ENCODE results near the gene OXNAD1. TPM values are rescaled to one million over a fixed set of nuclear protein-coding genes. Genes with fewer than 3 reads are reported as not detected.

OXNAD1 gene
- polyA plus RNA-seq, 1 of the 3 experiments (the other 2 are of a cell fraction): 6.9 TPM

- Histone ChIP-seq H3K27ac (ENCODE audit: low read depth in 2 of 2, low read length in 1 of 2) (no peak overlapping the region), H3K4me1 (ENCODE audit: control insufficient read depth in 1 of 2, insufficient read depth in 2 of 2, low read depth in 1 of 2, low read length in 1 of 2) (peaks cover 6 to 11% of the 10 kb centered on the region in 2 experiments; a peak in 2 of 4 replicates), H3K9me3 (no peaks in the 10 kb centered on the region), H3K9me2 (no peaks in the 10 kb centered on the region), H3F3A (replicated peaks; ENCODE audit: insufficient read depth) (no peaks in the 10 kb centered on the region), H2AFZ (ENCODE audit: low read depth) (no peak overlapping the region), H3K4me2 (no peak overlapping the region), H3K4me3 (ENCODE audit: low read depth in 2 of 2, low read length in 1 of 2) (no peak overlapping the region), H3K79me2 (ENCODE audit: insufficient read depth) (no peaks in the 10 kb centered on the region), H4K20me1 (ENCODE audit: insufficient read depth) (no peaks in the 10 kb centered on the region), H3K9ac (no peak overlapping the region), H3K36me3 (replicated peaks in 1 of 2; ENCODE audit: control insufficient read depth in 1 of 2, insufficient read depth in 2 of 2, low read length in 1 of 2) (no peaks in the 10 kb centered on the region), H3K27me3 (ENCODE audit: insufficient read depth) (no peaks in the 10 kb centered on the region)
- no peak for TF ChIP-seq MAX (IDR thresholded peaks at IDR 0.05; ENCODE audit: low read depth)
- no peak for TF ChIP-seq FOSL2 (IDR thresholded peaks at IDR 0.05; ENCODE audit: borderline replicate concordance, low read depth)
- TF ChIP-seq FOXM1 (IDR thresholded peaks at IDR 0.05; ENCODE audit: low read depth): no peak
- TF ChIP-seq NFIC (IDR thresholded peaks at IDR 0.05; ENCODE audit: borderline replicate concordance): no peak
- no peak for TF ChIP-seq RCOR1 (IDR thresholded peaks at IDR 0.05; ENCODE audit: low read length)
- TF ChIP-seq TAF1 (IDR thresholded peaks at IDR 0.05; ENCODE audit: borderline replicate concordance, low read depth, low read length): no peak
- TF ChIP-seq USF2 (IDR thresholded peaks at IDR 0.05; ENCODE audit: borderline replicate concordance, low read depth, low read length): no peak
- no peak for TF ChIP-seq JUND (IDR thresholded peaks at IDR 0.05)
- TF ChIP-seq MXI1 (IDR thresholded peaks at IDR 0.05; ENCODE audit: low read depth, low read length): no peak
- TF ChIP-seq RAD21 (IDR thresholded peaks at IDR 0.05; ENCODE audit: low read length): no peak
- 88% methylated on average over 5 of the region's 5 CpGs for WGBS (ENCODE audit: low lambda C conversion rate)
- CTCF ChIA-PET: interaction anchor here (1.0 kb wide), 1 partner anchor 47 kb away, joined by 3 read pairs; no protein-coding TSS in a partner anchor
- no peak for DNase-seq
- POLR2A ChIA-PET: no interaction called here
Measured at GRCh38 chr3:16241225-16241624, 23.8 kb upstream of the OXNAD1 start.

- Histone ChIP-seq H4K20me1 (ENCODE audit: insufficient read depth) (no peaks in the 10 kb centered on the region), H3K27ac (ENCODE audit: low read depth in 2 of 2, low read length in 1 of 2) (no peak overlapping the region), H3F3A (replicated peaks; ENCODE audit: insufficient read depth) (no peaks in the 10 kb centered on the region), H3K79me2 (ENCODE audit: insufficient read depth) (no peaks in the 10 kb centered on the region), H3K9me2 (no peaks in the 10 kb centered on the region), H2AFZ (ENCODE audit: low read depth) (no peak overlapping the region), H3K27me3 (ENCODE audit: insufficient read depth) (no peaks in the 10 kb centered on the region), H3K4me2 (no peak overlapping the region), H3K4me3 (ENCODE audit: low read depth in 2 of 2, low read length in 1 of 2) (no peak overlapping the region), H3K9me3 (no peaks in the 10 kb centered on the region), H3K9ac (no peak overlapping the region), H3K4me1 (ENCODE audit: control insufficient read depth in 1 of 2, insufficient read depth in 2 of 2, low read depth in 1 of 2, low read length in 1 of 2) (peaks cover 6 to 11% of the 10 kb centered on the region in 2 experiments; a peak in 2 of 4 replicates), H3K36me3 (replicated peaks in 1 of 2; ENCODE audit: control insufficient read depth in 1 of 2, insufficient read depth in 2 of 2, low read length in 1 of 2) (no peaks in the 10 kb centered on the region)
- no peak for DNase-seq
- POLR2A ChIA-PET: no interaction called here
- over 99% methylated on average over 5 of the region's 5 CpGs for WGBS (ENCODE audit: low lambda C conversion rate)
- TF ChIP-seq ELF1 (IDR thresholded peaks at IDR 0.05) (no peak), USF1 (IDR thresholded peaks at IDR 0.05; ENCODE audit: borderline replicate concordance, low read depth) (no peak), CTCF (IDR thresholded peaks at IDR 0.05) (no peak), POLR2AphosphoS5 (IDR thresholded peaks at IDR 0.05; ENCODE audit: low read depth, low read length) (no peak), TEAD4 (IDR thresholded peaks at IDR 0.05; ENCODE audit: borderline replicate concordance, insufficient read depth) (no peak), JUND (IDR thresholded peaks at IDR 0.05) (no peak), EP300 (IDR thresholded peaks at IDR 0.05; ENCODE audit: borderline replicate concordance in 1 of 2, low read depth in 1 of 2, low read length in 1 of 2) (no peak), TAF1 (IDR thresholded peaks at IDR 0.05; ENCODE audit: borderline replicate concordance, low read depth, low read length) (no peak), MXI1 (IDR thresholded peaks at IDR 0.05; ENCODE audit: low read depth, low read length) (no peak), RCOR1 (IDR thresholded peaks at IDR 0.05; ENCODE audit: low read length) (no peak)
- CTCF ChIA-PET: interaction anchor here (1.0 to 1.6 kb wide), 2 partner anchors 10 to 64 kb away, joined by 3 to 5 read pairs; no protein-coding TSS in a partner anchor
Measured at GRCh38 chr3:16242177-16242576, 22.8 kb upstream of the OXNAD1 start.
